22Rv1 (cell line): Measurements from ENCODE around the gene IRAK4.
A peak's percentile ranks its signal among the peaks of the same experiment; 100 is the strongest.

Experiments
- H3K27ac ChIP-seq: fragments of 450-650 bp; 2 replicates; pipeline ENCODE4 v1.5.1; 2017
- ZFX ChIP-seq: fragments of 450-650 bp; IDR thresholded peaks from 2 replicates; pipeline ENCODE4 v1.6.1; 2017; ENCODE audit warnings: antibody characterized with exemption, borderline replicate concordance
- TF ChIP-seq, protein P1 (sequence below): fragments of 450-650 bp; IDR thresholded peaks from 2 replicates; pipeline ENCODE4 v1.5.1; 2017; ENCODE audit warnings: mild to moderate bottlenecking

The IRAK4 gene

DNA sequence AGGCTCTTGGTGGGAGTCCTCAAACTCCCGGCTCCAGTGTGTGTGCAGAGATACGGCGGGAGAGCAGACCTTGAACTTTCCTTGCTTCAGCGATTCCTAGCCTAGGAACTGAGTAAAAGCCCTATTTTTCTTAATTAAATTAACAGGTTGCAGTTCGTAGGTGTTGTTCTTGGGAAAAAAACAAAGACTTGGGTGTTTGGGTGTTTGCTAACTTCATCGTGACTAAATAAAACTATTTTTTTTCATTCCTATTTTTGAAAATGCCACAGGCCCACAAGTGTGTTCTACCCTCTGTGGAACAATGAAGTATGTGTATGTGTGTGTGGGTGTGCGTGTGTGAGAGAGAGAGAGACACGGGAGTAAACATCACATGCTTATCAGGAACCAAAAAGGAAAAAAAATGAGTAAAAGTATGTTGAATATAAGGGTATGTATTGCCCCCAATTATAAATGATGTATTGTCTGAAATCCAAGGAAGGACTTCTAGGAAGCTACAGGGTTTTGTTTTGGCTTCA is 77.8 kb downstream of the IRAK4 start:
- peak overlapping the region; percentile 66 for H3K27ac ChIP-seq
- TF ChIP-seq, protein P1, sequence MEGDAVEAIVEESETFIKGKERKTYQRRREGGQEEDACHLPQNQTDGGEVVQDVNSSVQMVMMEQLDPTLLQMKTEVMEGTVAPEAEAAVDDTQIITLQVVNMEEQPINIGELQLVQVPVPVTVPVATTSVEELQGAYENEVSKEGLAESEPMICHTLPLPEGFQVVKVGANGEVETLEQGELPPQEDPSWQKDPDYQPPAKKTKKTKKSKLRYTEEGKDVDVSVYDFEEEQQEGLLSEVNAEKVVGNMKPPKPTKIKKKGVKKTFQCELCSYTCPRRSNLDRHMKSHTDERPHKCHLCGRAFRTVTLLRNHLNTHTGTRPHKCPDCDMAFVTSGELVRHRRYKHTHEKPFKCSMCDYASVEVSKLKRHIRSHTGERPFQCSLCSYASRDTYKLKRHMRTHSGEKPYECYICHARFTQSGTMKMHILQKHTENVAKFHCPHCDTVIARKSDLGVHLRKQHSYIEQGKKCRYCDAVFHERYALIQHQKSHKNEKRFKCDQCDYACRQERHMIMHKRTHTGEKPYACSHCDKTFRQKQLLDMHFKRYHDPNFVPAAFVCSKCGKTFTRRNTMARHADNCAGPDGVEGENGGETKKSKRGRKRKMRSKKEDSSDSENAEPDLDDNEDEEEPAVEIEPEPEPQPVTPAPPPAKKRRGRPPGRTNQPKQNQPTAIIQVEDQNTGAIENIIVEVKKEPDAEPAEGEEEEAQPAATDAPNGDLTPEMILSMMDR: no peak
- no peak for TF ChIP-seq ZFX
